WTC11 (cell line): ENCODE data around the gene CLTA. TPM values are rescaled to one million over a fixed set of nuclear protein-coding genes. Genes with fewer than 3 reads are reported as not detected.

Experiments used
- ATAC-seq: fragments of 200-7000 bp; cut with Tn5 transposase; 2 replicates; pipeline ENCODE4 v1.10.0; 2021; ENCODE audit warnings: mild to moderate bottlenecking, moderate library complexity
- CTCF ChIA-PET: fragments of 300-600 bp; sonication (Branson Sonifier 250); formaldehyde crosslinking; loops from one replicate; lab custom pipeline; 2021; ENCODE audit warnings: antibody characterized with exemption; lab: Charles Lee
- POLR2A ChIA-PET: fragments of 350-600 bp; sonication (Branson Sonifier 250); formaldehyde crosslinking; loops from one replicate; lab custom pipeline; 2021; ENCODE audit warnings: antibody characterized with exemption; lab: Charles Lee
- DNase-seq: peaks from one replicate; pipeline ENCODE4 v3.0.0; 2021; ENCODE audit warnings: low spot score
- H3K27ac Mint-ChIP-seq: 2 replicates; pipeline ENCODE4 v1.8.0; 2021; ENCODE audit warnings: mixed read lengths
- H3K27me3 Mint-ChIP-seq: 2 replicates; pipeline ENCODE4 v1.8.0; 2021; ENCODE audit warnings: low read depth, mild to moderate bottlenecking, moderate library complexity, mixed read lengths
- H3K36me3 Mint-ChIP-seq: 2 replicates; pipeline ENCODE4 v1.8.0; 2021; ENCODE audit warnings: mixed read lengths
- H3K4me1 Mint-ChIP-seq: 2 replicates; pipeline ENCODE4 v1.8.0; 2022; ENCODE audit warnings: mixed read lengths
- H3K4me3 Mint-ChIP-seq: 2 replicates; pipeline ENCODE4 v1.8.0; 2021; ENCODE audit warnings: mild to moderate bottlenecking, moderate library complexity, mixed read lengths
- H3K9me3 Mint-ChIP-seq: 2 replicates; pipeline ENCODE4 v1.8.0; 2021; ENCODE audit warnings: mixed read lengths
- FOXJ3 ChIP-seq: sonication (generic); formaldehyde crosslinking; IDR thresholded peaks from 2 replicates; pipeline ENCODE4 v1.9.0; 2021; ENCODE audit warnings: missing genetic modification reagents, mild to moderate bottlenecking, borderline replicate concordance
- RELA ChIP-seq: sonication (generic); formaldehyde crosslinking; IDR thresholded peaks from 2 replicates; pipeline ENCODE4 v1.8.1; 2022; ENCODE audit warnings: missing genetic modification reagents, mild to moderate bottlenecking, borderline replicate concordance
- TEAD4 ChIP-seq: sonication (generic); formaldehyde crosslinking; IDR thresholded peaks from 2 replicates; pipeline ENCODE4 v1.8.0; 2022; ENCODE audit warnings: mild to moderate bottlenecking, missing genetic modification reagents
- ZBTB43 ChIP-seq: sonication (generic); formaldehyde crosslinking; IDR thresholded peaks from 2 replicates; pipeline ENCODE4 v1.8.1; 2023; ENCODE audit warnings: mild to moderate bottlenecking, missing genetic modification reagents
- ZNF232 ChIP-seq: sonication (generic); formaldehyde crosslinking; IDR thresholded peaks from 2 replicates; pipeline ENCODE4 v1.8.0; 2022; ENCODE audit warnings: mild to moderate bottlenecking, missing genetic modification reagents
- total RNA-seq: library from RNA; stranded (reverse); gene quantifications from 3 replicates; pipeline ENCODE4 v1.2.3, GENCODE V29; 2021
- TF ChIP-seq, protein P1 (sequence below): fragments of 250-450 bp; sonication (Bioruptor Pico); IDR thresholded peaks from 2 replicates; pipeline ENCODE4 v1.9.0; 2021; ENCODE audit warnings: mild to moderate bottlenecking, borderline replicate concordance
- TF ChIP-seq, protein P2 (sequence below): sonication (generic); formaldehyde crosslinking; IDR thresholded peaks from 2 replicates; pipeline ENCODE4 v1.8.1; 2023; ENCODE audit warnings: mild to moderate bottlenecking, moderate library complexity, missing genetic modification reagents
- TF ChIP-seq, protein P3 (sequence below): fragments of 200-600 bp; IDR thresholded peaks from 2 replicates; pipeline ENCODE4 v1.8.0; 2022; ENCODE audit warnings: antibody characterized with exemption
- TF ChIP-seq, protein P4 (sequence below): sonication (generic); formaldehyde crosslinking; IDR thresholded peaks from 2 replicates; pipeline ENCODE4 v1.8.1; 2022; ENCODE audit warnings: mild to moderate bottlenecking, missing genetic modification reagents, moderate library complexity, borderline replicate concordance
- TF ChIP-seq, protein P5 (sequence below): fragments of 250-450 bp; sonication (Bioruptor Pico); IDR thresholded peaks from 2 replicates; pipeline ENCODE4 v1.9.0; 2021; ENCODE audit warnings: mild to moderate bottlenecking
- TF ChIP-seq, protein P6 (sequence below): sonication (generic); formaldehyde crosslinking; IDR thresholded peaks from 2 replicates; pipeline ENCODE4 v1.8.1; 2023; ENCODE audit warnings: mild to moderate bottlenecking, missing genetic modification reagents, borderline replicate concordance

Gene CLTA
- total RNA-seq, 1 experiment from 2014 or later, result 213 TPM

DNA sequence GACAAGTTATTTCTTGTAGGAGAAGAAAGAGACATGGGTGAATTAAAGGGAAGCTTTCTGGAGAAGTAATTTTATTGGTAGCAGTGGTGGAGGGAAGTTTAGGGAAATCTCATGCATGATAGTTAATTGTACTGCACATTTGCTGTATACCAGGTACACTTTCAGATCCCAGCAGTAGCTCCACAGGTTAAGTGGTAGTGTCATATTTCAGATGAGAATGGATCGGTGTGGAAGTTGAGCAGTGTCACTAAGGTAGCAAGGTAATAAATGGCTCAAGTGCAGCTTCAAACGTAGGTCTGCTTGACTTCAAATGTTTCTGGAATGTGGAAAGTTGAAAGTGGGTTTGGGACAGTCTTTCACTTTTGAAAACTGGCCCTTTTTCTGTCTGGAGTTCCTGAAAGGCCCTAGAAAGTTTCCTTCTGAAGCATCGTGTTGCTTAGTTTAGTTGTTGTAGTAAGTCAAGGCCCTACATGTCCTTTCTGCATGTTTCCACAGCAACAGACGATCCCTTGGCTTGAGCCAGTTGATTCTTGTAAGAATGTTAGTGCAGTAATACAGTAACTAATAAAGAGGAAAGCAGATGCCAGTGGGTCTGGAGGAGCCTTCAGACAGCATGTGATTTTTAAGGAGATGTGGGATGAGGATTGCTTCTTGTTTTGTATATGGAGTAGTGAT lies 3.7 kb downstream of the CLTA start (continued):
- TF ChIP-seq, protein P1, sequence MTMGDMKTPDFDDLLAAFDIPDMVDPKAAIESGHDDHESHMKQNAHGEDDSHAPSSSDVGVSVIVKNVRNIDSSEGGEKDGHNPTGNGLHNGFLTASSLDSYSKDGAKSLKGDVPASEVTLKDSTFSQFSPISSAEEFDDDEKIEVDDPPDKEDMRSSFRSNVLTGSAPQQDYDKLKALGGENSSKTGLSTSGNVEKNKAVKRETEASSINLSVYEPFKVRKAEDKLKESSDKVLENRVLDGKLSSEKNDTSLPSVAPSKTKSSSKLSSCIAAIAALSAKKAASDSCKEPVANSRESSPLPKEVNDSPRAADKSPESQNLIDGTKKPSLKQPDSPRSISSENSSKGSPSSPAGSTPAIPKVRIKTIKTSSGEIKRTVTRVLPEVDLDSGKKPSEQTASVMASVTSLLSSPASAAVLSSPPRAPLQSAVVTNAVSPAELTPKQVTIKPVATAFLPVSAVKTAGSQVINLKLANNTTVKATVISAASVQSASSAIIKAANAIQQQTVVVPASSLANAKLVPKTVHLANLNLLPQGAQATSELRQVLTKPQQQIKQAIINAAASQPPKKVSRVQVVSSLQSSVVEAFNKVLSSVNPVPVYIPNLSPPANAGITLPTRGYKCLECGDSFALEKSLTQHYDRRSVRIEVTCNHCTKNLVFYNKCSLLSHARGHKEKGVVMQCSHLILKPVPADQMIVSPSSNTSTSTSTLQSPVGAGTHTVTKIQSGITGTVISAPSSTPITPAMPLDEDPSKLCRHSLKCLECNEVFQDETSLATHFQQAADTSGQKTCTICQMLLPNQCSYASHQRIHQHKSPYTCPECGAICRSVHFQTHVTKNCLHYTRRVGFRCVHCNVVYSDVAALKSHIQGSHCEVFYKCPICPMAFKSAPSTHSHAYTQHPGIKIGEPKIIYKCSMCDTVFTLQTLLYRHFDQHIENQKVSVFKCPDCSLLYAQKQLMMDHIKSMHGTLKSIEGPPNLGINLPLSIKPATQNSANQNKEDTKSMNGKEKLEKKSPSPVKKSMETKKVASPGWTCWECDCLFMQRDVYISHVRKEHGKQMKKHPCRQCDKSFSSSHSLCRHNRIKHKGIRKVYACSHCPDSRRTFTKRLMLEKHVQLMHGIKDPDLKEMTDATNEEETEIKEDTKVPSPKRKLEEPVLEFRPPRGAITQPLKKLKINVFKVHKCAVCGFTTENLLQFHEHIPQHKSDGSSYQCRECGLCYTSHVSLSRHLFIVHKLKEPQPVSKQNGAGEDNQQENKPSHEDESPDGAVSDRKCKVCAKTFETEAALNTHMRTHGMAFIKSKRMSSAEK (CRISPR knock-in tag), result no peak
- no peak for TF ChIP-seq ZNF232 (CRISPR knock-in tag)

- TF ChIP-seq, protein P2, sequence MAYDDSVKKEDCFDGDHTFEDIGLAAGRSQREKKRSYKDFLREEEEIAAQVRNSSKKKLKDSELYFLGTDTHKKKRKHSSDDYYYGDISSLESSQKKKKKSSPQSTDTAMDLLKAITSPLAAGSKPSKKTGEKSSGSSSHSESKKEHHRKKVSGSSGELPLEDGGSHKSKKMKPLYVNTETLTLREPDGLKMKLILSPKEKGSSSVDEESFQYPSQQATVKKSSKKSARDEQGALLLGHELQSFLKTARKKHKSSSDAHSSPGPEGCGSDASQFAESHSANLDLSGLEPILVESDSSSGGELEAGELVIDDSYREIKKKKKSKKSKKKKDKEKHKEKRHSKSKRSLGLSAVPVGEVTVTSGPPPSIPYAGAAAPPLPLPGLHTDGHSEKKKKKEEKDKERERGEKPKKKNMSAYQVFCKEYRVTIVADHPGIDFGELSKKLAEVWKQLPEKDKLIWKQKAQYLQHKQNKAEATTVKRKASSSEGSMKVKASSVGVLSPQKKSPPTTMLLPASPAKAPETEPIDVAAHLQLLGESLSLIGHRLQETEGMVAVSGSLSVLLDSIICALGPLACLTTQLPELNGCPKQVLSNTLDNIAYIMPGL (CRISPR knock-in tag), result no peak
- TF ChIP-seq RELA (CRISPR knock-in tag) (no peak), ZNF232 (CRISPR knock-in tag) (no peak), TEAD4 (CRISPR knock-in tag) (no peak), FOXJ3 (CRISPR knock-in tag) (no peak), ZBTB43 (no peak)
- TF ChIP-seq, protein P3, sequence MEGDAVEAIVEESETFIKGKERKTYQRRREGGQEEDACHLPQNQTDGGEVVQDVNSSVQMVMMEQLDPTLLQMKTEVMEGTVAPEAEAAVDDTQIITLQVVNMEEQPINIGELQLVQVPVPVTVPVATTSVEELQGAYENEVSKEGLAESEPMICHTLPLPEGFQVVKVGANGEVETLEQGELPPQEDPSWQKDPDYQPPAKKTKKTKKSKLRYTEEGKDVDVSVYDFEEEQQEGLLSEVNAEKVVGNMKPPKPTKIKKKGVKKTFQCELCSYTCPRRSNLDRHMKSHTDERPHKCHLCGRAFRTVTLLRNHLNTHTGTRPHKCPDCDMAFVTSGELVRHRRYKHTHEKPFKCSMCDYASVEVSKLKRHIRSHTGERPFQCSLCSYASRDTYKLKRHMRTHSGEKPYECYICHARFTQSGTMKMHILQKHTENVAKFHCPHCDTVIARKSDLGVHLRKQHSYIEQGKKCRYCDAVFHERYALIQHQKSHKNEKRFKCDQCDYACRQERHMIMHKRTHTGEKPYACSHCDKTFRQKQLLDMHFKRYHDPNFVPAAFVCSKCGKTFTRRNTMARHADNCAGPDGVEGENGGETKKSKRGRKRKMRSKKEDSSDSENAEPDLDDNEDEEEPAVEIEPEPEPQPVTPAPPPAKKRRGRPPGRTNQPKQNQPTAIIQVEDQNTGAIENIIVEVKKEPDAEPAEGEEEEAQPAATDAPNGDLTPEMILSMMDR, result no peak
- TF ChIP-seq, protein P4, sequence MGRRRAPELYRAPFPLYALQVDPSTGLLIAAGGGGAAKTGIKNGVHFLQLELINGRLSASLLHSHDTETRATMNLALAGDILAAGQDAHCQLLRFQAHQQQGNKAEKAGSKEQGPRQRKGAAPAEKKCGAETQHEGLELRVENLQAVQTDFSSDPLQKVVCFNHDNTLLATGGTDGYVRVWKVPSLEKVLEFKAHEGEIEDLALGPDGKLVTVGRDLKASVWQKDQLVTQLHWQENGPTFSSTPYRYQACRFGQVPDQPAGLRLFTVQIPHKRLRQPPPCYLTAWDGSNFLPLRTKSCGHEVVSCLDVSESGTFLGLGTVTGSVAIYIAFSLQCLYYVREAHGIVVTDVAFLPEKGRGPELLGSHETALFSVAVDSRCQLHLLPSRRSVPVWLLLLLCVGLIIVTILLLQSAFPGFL, result no peak
- TF ChIP-seq, protein P5, sequence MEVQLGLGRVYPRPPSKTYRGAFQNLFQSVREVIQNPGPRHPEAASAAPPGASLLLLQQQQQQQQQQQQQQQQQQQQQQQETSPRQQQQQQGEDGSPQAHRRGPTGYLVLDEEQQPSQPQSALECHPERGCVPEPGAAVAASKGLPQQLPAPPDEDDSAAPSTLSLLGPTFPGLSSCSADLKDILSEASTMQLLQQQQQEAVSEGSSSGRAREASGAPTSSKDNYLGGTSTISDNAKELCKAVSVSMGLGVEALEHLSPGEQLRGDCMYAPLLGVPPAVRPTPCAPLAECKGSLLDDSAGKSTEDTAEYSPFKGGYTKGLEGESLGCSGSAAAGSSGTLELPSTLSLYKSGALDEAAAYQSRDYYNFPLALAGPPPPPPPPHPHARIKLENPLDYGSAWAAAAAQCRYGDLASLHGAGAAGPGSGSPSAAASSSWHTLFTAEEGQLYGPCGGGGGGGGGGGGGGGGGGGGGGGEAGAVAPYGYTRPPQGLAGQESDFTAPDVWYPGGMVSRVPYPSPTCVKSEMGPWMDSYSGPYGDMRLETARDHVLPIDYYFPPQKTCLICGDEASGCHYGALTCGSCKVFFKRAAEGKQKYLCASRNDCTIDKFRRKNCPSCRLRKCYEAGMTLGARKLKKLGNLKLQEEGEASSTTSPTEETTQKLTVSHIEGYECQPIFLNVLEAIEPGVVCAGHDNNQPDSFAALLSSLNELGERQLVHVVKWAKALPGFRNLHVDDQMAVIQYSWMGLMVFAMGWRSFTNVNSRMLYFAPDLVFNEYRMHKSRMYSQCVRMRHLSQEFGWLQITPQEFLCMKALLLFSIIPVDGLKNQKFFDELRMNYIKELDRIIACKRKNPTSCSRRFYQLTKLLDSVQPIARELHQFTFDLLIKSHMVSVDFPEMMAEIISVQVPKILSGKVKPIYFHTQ, result no peak
- TF ChIP-seq, protein P6, sequence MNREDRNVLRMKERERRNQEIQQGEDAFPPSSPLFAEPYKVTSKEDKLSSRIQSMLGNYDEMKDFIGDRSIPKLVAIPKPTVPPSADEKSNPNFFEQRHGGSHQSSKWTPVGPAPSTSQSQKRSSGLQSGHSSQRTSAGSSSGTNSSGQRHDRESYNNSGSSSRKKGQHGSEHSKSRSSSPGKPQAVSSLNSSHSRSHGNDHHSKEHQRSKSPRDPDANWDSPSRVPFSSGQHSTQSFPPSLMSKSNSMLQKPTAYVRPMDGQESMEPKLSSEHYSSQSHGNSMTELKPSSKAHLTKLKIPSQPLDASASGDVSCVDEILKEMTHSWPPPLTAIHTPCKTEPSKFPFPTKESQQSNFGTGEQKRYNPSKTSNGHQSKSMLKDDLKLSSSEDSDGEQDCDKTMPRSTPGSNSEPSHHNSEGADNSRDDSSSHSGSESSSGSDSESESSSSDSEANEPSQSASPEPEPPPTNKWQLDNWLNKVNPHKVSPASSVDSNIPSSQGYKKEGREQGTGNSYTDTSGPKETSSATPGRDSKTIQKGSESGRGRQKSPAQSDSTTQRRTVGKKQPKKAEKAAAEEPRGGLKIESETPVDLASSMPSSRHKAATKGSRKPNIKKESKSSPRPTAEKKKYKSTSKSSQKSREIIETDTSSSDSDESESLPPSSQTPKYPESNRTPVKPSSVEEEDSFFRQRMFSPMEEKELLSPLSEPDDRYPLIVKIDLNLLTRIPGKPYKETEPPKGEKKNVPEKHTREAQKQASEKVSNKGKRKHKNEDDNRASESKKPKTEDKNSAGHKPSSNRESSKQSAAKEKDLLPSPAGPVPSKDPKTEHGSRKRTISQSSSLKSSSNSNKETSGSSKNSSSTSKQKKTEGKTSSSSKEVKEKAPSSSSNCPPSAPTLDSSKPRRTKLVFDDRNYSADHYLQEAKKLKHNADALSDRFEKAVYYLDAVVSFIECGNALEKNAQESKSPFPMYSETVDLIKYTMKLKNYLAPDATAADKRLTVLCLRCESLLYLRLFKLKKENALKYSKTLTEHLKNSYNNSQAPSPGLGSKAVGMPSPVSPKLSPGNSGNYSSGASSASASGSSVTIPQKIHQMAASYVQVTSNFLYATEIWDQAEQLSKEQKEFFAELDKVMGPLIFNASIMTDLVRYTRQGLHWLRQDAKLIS (CRISPR knock-in tag), result no peak
- Mint-ChIP-seq H3K27me3 (no peaks in the 10 kb centered on the region), H3K27ac (no peak overlapping the region; the same call in 1 of the 2 replicates), H3K9me3 (no peaks in the 10 kb centered on the region), H3K4me3 (no peak overlapping the region), H3K4me1 (no peaks in the 10 kb centered on the region), H3K36me3 (peaks cover 92% of the 10 kb centered on the region)
- ChIA-PET POLR2A (interaction anchor here (0.5 kb wide), 1 partner anchor 99 kb away, joined by 7 read pairs; no protein-coding TSS in a partner anchor), CTCF (interaction anchor here (0.7 to 2.3 kb wide), 8 partner anchors 11 to 141 kb away, joined by 3 to 23 read pairs (median 4); partner anchors contain the start of gene CLTA)
- DNase-seq (peak; percentile 38), ATAC-seq (peak; percentile 93)
Observed at GRCh38 chr9:36204906-36205547, 14.3 kb downstream of the CLTA start.
